HG02840 (cell line): ENCODE results near the gene COL17A1.

ENCODE experiments used
- ATAC-seq: cut with Tn5 transposase; IDR thresholded peaks from one replicate; pipeline ENCODE4 v1.9.1; 2021; ENCODE audit warnings: mild to moderate bottlenecking, moderate library complexity, moderate number of reproducible peaks; ENCODE audit not compliant: unreplicated experiment, low FRiP score

COL17A1 gene

GRCh38 chr10:104085801-104086400, at the start of gene COL17A1:
Gene COL17A1 (minus strand): TSS chr10:104085880. CDS start chr10:104080673, 5,207 bp downstream.
- no peak for ATAC-seq

DNA sequence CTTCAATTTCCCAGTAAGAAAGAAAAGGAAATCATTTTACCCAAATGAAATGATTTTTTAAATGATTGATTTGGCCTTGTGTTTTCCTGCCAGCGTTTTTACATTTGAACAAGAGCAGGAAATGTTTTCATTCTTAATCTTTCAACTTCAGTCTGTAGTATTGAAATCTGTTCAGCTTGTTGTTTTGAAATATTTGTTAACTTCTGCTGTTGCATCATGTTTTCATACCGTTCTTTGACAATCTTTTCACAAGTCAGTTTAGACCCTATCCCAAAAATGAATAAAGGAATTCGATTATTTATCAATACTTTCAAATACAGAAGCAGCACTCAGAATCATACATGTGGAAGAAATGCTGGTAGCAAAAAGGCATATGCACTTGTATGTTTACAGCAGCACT, 44.4 kb upstream of the COL17A1 start:
- no peak for ATAC-seq

GRCh38 chr10:104128214-104128613, 42.5 kb upstream of the COL17A1 start:
- ATAC-seq: no peak

DNA sequence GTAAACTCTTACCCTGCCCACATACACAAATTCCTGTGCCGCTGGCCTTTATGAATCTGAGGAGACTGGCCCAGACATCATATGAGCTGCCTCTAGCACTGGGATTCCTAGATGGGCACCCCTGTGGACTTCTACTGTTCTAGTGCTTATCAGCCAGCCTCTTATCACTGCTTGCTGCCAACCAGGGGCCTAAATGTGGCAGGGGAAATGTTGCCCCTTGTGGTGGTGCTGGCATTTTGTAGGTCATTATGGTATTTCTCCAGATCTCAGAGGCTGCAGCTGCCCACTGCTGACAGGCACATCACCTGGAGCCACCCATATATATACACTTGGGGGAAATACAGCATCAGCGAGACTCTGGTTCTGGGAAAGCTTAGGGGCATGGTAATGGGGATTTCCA, 41.7 kb upstream of the COL17A1 start:
- no peak for ATAC-seq

- ATAC-seq: no peak
Measured at GRCh38 chr10:104123397-104123796, 37.7 kb upstream of the COL17A1 start.

DNA sequence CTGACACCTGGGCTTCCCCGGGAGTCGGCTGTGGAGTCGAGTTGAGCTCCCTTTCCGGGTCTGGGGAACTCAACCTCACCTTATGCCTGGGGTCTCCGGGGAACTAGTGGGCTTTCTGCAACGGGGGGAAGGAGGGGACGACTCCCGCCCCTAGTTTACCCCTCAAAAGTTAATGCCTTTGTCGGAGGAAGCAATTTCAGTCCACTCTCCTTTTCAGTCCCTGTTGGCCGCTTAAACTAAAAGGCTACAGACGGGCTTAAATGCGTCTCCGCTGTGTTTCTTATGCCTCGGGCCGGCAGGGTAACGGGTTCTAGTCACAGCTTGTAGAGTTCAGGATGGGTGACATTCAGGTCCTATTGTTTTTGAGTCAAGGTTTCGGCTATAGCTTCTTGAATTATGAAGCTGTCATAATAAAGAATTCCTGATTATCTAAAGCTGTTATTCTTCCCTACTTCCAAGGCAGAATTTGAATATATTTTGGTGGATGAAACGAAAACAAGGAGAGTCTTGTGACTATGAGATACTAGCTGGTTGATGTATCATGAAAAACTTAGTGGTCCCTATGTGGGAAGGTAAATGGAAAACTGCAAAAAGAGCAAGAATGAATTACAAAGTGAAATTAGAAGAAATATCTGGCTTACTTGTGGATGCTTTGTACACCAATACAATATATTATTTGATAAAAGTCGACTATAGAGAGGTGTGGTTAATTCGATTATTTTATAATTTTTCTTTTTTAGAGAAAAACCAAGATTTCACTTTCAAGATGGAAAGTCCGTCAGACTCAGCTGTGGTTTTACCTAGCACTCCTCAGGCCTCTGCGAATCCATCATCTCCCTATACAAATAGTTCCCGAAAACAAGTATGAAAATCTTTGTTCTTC, 36.8 kb upstream of the COL17A1 start:
- ATAC-seq: peak; percentile 0

GRCh38 chr10:104121485-104122224, 36.0 kb upstream of the COL17A1 start, which contains the start of gene SFR1:
Gene SFR1 (plus strand): TSS chr10:104122171. CDS start chr10:104122184, 13 bp downstream.
- ATAC-seq: peak; percentile 95

GRCh38 chr10:104120903-104121484, 35.3 kb upstream of the COL17A1 start:
- ATAC-seq: peak; percentile 33

DNA sequence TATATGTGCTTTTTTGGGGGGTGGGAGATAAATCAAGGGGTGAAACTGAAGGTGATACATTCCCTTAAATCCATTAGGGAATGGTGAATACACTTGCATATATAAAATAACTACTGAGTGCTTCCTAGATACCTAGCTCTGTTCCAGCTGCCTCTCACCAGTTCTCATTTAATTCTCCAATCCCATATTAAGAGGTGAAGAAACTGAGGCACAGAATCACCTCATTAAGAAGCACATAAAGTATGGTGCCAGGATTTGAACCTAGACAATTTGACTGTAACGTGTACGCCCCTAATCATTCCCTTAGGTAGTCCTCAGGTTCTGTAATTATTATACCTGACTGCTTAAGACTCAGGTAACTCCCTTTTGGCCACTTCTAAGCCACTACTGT, 34.8 kb upstream of the COL17A1 start:
- no peak for ATAC-seq

- ATAC-seq: no peak
Measured at GRCh38 chr10:104119996-104120395, 34.3 kb upstream of the COL17A1 start.

GRCh38 chr10:104117839-104118323, 32.2 kb upstream of the COL17A1 start:
- ATAC-seq: no peak

DNA sequence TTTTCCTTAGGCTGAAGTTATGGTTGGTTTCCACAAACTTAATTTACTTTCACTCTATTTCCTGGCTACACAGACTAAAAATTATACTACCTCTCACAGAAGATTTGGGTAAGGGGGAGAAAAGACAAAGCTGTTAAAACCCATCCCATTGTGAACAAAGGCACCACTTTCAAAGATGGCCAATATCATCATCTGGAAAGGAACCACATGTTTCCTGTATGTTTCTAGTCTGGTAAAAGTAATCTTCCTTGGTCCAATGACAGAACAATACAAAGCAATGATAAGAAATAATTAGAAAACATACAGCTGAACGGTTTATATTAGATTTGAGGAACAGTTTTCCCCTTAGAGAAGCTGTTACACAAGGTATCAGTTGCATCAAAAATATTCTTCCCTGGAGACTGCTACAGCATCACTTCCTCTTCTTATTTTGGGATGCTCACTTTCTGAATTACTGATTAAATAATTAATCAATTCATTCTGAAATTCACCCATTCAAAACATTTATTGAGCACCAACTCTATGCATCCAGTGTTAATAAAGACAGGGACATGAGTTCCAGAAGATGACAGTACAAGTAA, 27.8 kb upstream of the COL17A1 start:
- ATAC-seq: no peak

GRCh38 chr10:104109908-104110662, 24.4 kb upstream of the COL17A1 start:
- peak; percentile 88 for ATAC-seq

GRCh38 chr10:104104926-104105325, 19.2 kb upstream of the COL17A1 start:
- ATAC-seq: no peak

DNA sequence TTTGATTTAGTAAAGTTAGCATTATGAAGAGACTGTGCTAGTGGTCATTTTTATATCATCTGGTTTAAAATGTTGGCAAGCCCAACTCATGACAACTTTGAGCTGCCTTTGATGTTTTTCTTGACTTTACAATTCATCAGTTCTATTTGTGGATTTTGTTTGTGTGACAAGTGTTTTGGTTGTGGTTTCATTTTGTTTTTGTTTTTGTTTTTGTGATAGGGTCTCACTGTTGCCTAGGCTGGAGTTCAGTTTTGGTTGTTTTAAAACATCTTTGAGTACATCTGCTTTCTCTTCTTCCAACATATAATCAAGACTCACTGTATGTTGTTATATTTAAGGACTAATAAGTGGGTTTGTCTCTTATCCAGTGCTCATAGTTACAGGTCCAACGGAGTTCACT, 18.7 kb upstream of the COL17A1 start:
- no peak for ATAC-seq

DNA sequence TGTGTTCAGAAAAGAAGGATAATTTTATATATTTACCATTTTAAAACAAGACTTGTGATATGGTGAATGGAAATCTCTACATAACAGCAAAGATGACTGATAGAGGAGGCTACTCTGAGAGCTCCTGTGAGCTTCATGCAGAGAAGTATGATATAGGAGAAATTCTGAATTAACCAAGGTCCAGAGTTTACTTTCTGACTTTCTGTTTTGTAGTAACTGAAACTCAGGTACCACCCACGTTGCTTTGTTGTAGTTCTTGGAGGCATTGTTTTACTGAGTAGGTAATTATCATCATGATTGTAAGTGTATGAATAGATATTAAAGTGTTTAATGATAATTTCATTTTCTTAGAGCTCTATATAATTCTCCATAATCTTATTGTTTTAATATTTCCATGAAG, 18.3 kb upstream of the COL17A1 start:
- no peak for ATAC-seq

- ATAC-seq: no peak
Measured at GRCh38 chr10:104101902-104102301, 16.2 kb upstream of the COL17A1 start.

DNA sequence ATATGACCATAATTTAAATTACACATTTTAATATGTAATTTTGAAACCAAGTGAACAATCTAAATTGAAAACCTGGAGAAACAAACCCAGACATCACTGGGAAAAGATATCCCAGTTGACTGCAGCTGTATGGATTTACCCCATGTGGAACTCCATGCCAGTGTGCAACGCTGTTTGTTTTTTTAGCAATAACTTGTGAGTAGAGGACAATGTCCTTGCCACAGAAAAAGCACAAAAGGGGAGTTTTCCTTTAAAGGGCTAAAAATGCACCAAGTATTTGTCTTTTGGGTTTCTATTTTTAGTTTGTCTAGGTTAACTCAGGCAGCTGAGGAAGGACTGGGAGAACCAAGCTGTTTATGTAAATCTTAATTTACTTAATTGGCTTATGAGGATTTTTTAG, 15.1 kb upstream of the COL17A1 start:
- ATAC-seq: no peak

DNA sequence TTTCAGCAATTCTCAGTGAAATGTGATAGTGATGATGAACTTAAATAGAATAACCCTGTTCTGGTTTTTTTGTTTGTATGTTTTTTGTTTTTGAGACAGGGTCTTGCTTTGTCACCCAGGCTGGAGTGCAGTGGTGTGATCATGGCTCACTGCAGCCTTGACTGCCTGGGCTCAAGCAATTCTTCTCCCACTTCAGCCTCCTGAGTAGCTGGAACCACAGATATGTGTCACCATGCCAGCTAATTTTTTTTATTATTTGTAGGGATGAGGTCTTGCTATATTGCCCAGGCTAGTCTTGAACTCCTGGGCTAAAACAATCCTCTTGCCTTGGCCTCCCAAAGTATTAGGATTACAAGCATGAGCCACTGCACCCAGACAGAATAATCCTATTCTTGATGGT, 14.3 kb upstream of the COL17A1 start:
- no peak for ATAC-seq

DNA sequence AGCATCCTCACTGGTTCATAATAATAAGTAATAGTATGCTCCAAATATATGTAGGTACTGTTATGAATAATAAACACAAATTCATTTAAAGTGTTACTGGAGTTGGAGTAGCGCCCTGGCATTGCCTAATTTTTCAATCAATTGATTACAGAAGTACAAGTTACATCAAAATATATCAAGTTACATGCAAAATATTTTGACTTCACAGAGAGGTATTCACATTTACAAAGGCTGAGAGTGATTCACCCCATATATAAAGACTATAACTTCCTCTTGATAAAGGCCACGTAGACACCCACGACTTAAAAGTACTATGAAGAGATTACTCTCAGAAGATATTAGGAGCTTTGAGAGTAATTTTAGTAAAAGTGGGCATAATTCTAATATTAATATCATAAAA, 13.6 kb upstream of the COL17A1 start:
- ATAC-seq: no peak
